ENCODE measurements around the gene CD7.

DNA sequence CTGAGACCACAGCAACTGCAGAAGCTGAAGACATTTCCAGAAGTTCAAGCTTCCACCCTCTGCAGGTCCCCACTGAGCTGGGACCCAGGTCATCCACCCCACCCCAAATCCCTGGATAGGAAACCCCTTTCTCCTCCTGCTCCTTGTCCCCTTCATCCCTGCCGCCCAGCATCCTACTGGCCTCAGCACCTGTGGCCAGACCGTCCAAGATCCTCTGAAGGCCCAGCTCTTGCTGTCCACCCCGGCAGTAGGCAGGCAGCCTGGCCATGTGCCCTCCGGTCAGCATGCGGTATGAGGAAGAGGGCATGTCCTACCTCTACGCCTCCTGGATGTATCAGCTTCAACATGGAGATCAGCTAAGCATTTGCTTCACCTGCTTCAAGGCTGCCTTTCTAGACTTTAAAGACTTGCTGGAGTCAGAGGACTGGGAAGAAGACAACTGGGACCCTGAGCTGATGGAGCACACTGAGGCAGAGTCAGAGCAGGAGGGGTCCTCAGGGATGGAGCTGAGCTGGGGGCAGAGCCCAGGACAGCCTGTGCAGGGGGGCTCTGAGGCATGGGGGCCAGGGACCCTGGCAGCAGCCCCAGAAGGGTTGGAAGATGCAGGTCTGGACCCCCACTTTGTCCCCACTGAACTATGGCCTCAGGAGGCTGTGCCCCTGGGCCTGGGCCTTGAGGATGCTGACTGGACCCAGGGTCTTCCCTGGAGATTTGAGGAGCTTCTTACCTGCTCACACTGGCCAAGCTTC is 44.7 kb upstream of the CD7 start:
- TF ChIP-seq, protein P1, sequence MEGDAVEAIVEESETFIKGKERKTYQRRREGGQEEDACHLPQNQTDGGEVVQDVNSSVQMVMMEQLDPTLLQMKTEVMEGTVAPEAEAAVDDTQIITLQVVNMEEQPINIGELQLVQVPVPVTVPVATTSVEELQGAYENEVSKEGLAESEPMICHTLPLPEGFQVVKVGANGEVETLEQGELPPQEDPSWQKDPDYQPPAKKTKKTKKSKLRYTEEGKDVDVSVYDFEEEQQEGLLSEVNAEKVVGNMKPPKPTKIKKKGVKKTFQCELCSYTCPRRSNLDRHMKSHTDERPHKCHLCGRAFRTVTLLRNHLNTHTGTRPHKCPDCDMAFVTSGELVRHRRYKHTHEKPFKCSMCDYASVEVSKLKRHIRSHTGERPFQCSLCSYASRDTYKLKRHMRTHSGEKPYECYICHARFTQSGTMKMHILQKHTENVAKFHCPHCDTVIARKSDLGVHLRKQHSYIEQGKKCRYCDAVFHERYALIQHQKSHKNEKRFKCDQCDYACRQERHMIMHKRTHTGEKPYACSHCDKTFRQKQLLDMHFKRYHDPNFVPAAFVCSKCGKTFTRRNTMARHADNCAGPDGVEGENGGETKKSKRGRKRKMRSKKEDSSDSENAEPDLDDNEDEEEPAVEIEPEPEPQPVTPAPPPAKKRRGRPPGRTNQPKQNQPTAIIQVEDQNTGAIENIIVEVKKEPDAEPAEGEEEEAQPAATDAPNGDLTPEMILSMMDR (IDR thresholded peaks at IDR 0.05) = no peak
- TF ChIP-seq, protein P2, sequence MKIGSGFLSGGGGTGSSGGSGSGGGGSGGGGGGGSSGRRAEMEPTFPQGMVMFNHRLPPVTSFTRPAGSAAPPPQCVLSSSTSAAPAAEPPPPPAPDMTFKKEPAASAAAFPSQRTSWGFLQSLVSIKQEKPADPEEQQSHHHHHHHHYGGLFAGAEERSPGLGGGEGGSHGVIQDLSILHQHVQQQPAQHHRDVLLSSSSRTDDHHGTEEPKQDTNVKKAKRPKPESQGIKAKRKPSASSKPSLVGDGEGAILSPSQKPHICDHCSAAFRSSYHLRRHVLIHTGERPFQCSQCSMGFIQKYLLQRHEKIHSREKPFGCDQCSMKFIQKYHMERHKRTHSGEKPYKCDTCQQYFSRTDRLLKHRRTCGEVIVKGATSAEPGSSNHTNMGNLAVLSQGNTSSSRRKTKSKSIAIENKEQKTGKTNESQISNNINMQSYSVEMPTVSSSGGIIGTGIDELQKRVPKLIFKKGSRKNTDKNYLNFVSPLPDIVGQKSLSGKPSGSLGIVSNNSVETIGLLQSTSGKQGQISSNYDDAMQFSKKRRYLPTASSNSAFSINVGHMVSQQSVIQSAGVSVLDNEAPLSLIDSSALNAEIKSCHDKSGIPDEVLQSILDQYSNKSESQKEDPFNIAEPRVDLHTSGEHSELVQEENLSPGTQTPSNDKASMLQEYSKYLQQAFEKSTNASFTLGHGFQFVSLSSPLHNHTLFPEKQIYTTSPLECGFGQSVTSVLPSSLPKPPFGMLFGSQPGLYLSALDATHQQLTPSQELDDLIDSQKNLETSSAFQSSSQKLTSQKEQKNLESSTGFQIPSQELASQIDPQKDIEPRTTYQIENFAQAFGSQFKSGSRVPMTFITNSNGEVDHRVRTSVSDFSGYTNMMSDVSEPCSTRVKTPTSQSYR (CRISPR knock-in tag; IDR thresholded peaks at IDR 0.05) = no peak
- TF ChIP-seq, protein P3, sequence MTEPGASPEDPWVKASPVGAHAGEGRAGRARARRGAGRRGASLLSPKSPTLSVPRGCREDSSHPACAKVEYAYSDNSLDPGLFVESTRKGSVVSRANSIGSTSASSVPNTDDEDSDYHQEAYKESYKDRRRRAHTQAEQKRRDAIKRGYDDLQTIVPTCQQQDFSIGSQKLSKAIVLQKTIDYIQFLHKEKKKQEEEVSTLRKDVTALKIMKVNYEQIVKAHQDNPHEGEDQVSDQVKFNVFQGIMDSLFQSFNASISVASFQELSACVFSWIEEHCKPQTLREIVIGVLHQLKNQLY (CRISPR knock-in tag; IDR thresholded peaks at IDR 0.05) = no peak
- TF ChIP-seq ETV6 (CRISPR knock-in tag; IDR thresholded peaks at IDR 0.05) = no peak
- TF ChIP-seq, protein P4, sequence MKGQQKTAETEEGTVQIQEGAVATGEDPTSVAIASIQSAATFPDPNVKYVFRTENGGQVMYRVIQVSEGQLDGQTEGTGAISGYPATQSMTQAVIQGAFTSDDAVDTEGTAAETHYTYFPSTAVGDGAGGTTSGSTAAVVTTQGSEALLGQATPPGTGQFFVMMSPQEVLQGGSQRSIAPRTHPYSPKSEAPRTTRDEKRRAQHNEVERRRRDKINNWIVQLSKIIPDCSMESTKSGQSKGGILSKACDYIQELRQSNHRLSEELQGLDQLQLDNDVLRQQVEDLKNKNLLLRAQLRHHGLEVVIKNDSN (CRISPR knock-in tag; IDR thresholded peaks at IDR 0.05) = no peak
- no peak for TF ChIP-seq SMAD4 (CRISPR knock-in tag; IDR thresholded peaks at IDR 0.05)
- TF ChIP-seq SMAD3 (CRISPR knock-in tag; IDR thresholded peaks at IDR 0.05; ENCODE audit: borderline replicate concordance) = no peak
- TF ChIP-seq SP1 (CRISPR knock-in tag; conservative IDR thresholded peaks at IDR 0.05) = no peak
- TF ChIP-seq, protein P5, sequence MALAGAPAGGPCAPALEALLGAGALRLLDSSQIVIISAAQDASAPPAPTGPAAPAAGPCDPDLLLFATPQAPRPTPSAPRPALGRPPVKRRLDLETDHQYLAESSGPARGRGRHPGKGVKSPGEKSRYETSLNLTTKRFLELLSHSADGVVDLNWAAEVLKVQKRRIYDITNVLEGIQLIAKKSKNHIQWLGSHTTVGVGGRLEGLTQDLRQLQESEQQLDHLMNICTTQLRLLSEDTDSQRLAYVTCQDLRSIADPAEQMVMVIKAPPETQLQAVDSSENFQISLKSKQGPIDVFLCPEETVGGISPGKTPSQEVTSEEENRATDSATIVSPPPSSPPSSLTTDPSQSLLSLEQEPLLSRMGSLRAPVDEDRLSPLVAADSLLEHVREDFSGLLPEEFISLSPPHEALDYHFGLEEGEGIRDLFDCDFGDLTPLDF (CRISPR knock-in tag; IDR thresholded peaks at IDR 0.05) = no peak

Measured in WTC11 (cell line).